Large intestine (tissue), 3 donors: Measurements from ENCODE around the gene CLUH. TPM values are rescaled to one million over a fixed set of nuclear protein-coding genes. Genes with fewer than 3 reads are reported as not detected.
"Not testable (repeated sequence)": the region's sequence is repeated elsewhere in the genome, so short reads cannot be mapped to it uniquely, and the experiment has no call there.

Source experiments
- DNase-seq, 2 donors: peaks; one replicate each; pipeline versions ENCODE4 v3.0.0 to v3.0.0-alpha.2; 2013
- H3K27ac ChIP-seq: one replicate; pipeline ENCODE4 v1.5.1; 2013; ENCODE audit warnings: low read length
- H3K27me3 ChIP-seq: 2 replicates; pipeline ENCODE4 v1.6.1; 2013; ENCODE audit warnings: low read length; ENCODE audit not compliant: control insufficient read depth, insufficient read depth
- H3K36me3 ChIP-seq: 2 replicates; pipeline ENCODE4 v1.6.1; 2013; ENCODE audit warnings: low read length; ENCODE audit not compliant: control insufficient read depth, insufficient read depth
- H3K4me1 ChIP-seq: one replicate; pipeline ENCODE4 v1.6.1; 2013; ENCODE audit warnings: low read length; ENCODE audit not compliant: control insufficient read depth, insufficient read depth
- H3K4me3 ChIP-seq: one replicate; pipeline ENCODE4 v1.5.1; 2013; ENCODE audit warnings: low read length
- H3K9me3 ChIP-seq: one replicate; pipeline ENCODE4 v1.6.1; 2013; ENCODE audit warnings: mild to moderate bottlenecking, low read depth, low read length, moderate library complexity; ENCODE audit not compliant: control insufficient read depth
- WGBS: methylation state at CpG from one replicate; pipeline ENCODE4 v1.1.5; 2013; ENCODE audit warnings: low lambda C conversion rate; ENCODE audit not compliant: insufficient coverage; 5-methylcytosine and 5-hydroxymethylcytosine counted together
- polyA plus RNA-seq: library from polyadenylated mRNA; unstranded; fragments of 120-200 nt; gene quantifications from one replicate; pipeline ENCODE4 v1.2.1, GENCODE V29; 2013

CLUH gene
- polyA plus RNA-seq, 1 donor: 85.5 TPM

DNA sequence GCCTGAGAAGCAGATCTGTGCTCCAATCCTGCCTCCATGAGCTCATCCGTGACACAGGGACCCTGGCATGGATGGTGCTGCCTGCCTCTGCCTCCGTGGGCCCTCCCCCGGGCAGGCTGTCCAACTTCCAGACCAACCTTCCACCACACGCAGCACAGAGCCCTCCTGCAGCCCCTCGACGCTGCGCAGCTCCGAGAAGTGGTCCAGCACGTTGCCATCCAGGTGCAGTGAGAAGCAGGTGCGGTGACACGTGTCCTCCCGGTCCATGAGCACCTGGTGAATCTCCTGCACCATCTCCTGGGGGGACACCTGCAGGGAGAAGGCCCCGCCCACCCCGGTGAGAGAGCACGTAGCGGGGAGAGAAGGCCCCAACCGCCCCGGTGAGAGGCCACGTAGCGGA is 8.4 kb downstream of the CLUH start:
- no peak overlapping the region for H3K4me3 ChIP-seq
- peaks cover 78% of the 10 kb centered on the region for H3K36me3 ChIP-seq
- no CpG with 5 or more reads among the region's 20 CpGs for WGBS
- no peaks in the 10 kb centered on the region for H3K27me3 ChIP-seq
- peaks cover 12% of the 10 kb centered on the region for H3K4me1 ChIP-seq
- H3K27ac ChIP-seq: no peak overlapping the region
- DNase-seq: no peak
- H3K9me3 ChIP-seq: peaks cover 5% of the 10 kb centered on the region

DNA sequence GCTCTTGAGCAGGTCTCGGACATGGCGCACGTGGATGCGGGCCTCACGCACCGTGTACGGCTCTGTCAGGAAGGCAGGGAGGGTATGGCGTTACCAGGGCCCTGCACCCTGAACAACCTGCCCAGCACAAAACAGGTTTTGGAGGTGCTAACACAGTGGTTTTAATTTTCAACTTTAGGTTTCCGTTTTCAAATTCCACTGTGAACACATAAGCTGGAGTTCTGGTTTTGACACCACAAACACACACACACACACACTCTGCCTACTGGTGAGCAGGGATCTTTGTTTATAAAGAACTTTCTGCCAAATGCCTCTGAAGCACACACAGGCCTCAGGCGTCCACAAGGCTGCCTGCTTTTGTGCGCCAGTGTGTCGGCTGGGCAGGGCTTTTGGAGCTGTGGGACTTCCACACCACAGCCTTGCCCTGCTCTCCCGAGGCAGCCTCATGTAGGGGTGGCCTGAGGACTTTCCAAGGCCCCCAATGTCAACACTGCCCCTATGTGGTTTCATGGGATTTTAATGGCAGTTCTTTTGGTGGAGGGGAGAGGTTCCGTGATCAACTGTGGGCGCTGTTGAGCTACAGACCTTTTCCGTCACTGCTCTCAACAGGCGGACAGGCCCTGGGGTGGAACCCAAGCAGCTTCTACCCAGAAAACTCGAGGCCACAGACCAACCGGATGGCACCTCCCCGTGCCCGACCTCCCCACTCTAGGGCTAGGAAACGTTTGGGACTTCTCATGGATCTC is 9.4 kb downstream of the CLUH start:
- Histone ChIP-seq H3K27me3 (no peaks in the 10 kb centered on the region), H3K4me3 (no peak overlapping the region), H3K27ac (no peak overlapping the region), H3K36me3 (peaks cover 84% of the 10 kb centered on the region), H3K9me3 (peaks cover 8% of the 10 kb centered on the region), H3K4me1 (peaks cover 2% of the 10 kb centered on the region)
- no peak for DNase-seq
- WGBS: no CpG with 5 or more reads among the region's 22 CpGs

DNA sequence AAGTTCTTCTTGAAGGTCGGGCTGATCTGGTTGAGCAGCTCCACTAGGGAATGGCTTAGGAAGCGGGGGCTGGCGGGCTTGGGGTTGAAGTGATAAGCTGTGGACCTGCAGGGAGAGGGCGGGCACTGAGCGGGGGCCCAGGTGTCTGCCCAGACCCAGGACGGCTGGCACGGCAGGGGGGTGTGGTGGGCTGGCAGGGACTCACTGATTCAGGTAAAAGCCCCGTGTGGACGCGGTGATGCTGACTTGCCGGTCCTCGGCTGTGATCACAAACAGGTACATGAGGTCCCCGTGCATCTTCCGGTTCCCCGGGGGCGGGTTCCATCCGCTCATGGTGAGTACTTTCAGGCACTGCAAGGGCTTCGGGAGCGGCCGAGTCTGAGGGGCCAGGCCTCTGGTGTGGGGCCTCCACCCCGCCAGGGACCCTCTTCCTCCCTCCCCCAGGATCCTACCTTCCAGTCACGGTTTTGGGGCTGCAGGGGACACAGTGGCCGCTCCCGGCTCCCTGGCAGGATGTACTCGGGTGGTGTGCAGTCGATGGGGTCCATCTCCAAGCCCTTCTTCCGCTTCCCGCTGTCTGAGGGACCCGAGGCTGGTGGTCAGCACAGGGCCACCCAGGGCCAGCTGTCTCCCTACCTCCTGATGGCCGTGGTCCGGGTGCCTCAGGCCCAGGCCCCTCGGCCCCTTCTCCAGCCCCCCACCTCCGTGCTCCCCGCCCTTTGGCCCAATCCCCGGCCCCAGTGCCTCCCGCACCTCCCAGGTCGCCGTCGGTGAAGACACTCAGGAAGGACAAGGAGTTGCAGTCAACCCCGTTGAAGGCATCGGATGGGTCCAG is 10.2 kb downstream of the CLUH start:
- WGBS: no CpG with 5 or more reads among the region's 41 CpGs
- H3K4me3 ChIP-seq: no peak overlapping the region
- no peaks in the 10 kb centered on the region for H3K4me1 ChIP-seq
- no peak overlapping the region for H3K27ac ChIP-seq
- no peak for DNase-seq
- peaks cover 8% of the 10 kb centered on the region for H3K9me3 ChIP-seq
- peaks cover 88% of the 10 kb centered on the region for H3K36me3 ChIP-seq
- no peaks in the 10 kb centered on the region for H3K27me3 ChIP-seq

DNA sequence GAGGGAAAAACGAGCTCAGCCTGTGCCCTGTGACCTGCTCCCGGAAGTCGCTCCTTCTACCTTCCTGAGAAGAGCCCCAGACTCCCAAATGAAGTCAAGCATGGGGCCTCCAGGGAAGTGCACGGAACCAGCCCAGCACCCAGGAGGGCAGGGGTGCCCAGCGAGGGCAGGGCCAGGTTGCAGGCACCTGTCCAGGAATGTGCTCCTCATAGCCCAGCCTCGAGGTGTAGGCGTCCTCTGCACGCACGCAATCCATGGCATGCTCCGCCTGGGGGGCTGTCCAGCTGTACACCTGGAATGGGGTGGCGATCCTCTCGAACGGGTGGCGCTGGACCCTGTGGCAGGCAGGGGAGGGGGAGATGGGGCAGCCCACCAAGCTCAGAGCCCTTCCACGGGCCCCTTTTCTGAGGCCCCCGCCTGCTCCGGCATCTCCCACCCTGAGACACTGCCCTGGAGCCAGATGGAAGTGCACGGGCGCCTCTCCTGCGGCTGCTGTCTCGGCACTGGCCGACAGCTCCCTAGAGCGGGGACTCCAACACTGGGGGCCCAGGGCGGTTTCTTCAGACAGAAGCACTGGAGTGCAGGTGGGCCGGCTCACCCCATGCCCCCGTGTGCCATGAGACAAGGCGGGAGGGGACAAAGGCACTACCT is 10.9 kb downstream of the CLUH start:
- no peak overlapping the region for H3K27ac ChIP-seq

DNA sequence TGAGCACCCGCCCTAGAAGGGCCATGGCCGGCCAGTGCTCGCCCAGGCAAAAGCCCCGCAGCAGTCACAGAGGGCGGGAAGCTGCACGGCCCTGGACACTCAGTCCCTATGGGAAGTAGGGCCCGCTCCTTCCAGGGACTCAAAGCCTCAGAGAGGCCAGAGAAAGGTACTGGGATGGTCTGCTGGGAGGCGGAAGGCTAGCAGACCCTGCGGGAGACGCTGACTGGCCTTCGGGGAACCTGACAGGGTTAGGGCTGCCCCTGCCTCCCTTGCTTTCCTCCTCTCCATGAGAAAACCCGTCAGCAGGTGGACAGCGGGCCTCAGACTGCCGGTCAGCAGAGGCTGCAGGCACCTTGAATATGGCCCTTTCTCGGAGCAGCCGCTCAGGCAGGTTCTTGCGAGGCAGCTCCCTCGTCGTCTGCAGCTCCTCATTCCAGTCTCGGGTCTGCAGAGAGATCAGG is 11.5 kb downstream of the CLUH start:
- DNase-seq: no peak
- Histone ChIP-seq H3K9me3 (peaks cover 8% of the 10 kb centered on the region), H3K4me1 (no peaks in the 10 kb centered on the region), H3K27me3 (no peaks in the 10 kb centered on the region), H3K4me3 (no peak overlapping the region), H3K36me3 (peaks cover 94% of the 10 kb centered on the region), H3K27ac (no peak overlapping the region)
- no CpG with 5 or more reads among the region's 20 CpGs for WGBS

More for the DNA sequence above, 10.9 kb downstream of the CLUH start:
- no peak for DNase-seq
- no CpG with 5 or more reads among the region's 27 CpGs for WGBS
- Histone ChIP-seq H3K4me3 (no peak overlapping the region), H3K9me3 (peaks cover 8% of the 10 kb centered on the region), H3K27me3 (no peaks in the 10 kb centered on the region), H3K4me1 (no peaks in the 10 kb centered on the region), H3K36me3 (peaks cover 90% of the 10 kb centered on the region)

DNA sequence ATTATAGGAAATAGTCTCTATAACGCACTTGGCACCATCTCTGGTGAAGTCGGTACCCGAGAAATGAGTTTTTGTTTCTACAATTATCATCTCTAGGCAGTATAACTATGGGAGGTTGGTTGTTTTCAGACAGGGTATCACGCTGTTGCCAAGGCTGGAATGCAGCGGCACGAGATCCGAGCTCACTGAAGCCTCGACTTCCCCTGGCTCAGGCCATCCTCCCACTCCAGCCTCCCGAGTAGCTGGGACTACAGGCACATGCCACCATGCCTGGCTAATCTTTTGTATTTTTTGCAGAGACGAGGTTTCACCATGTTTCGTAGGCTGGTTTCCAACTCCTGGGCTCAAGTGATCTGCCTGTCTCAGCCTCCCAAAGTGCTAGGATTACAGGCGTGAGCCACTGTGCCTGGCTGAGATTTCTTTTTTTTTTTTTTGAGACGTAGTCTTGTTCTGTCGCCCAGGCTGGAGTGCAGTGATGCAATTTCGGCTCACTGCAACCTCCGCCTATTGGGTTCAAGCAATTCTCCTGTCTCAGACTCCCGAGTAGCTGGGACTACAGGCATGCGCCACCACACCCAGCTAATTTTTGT is 12.3 kb downstream of the CLUH start:
- no CpG with 5 or more reads among the region's 18 CpGs for WGBS
- H3K27me3 ChIP-seq, H3K4me3 ChIP-seq, H3K4me1 ChIP-seq, H3K27ac ChIP-seq, H3K9me3 ChIP-seq, DNase-seq: not testable (repeated sequence)
- H3K36me3 ChIP-seq: peaks cover 93% of the 10 kb centered on the region

DNA sequence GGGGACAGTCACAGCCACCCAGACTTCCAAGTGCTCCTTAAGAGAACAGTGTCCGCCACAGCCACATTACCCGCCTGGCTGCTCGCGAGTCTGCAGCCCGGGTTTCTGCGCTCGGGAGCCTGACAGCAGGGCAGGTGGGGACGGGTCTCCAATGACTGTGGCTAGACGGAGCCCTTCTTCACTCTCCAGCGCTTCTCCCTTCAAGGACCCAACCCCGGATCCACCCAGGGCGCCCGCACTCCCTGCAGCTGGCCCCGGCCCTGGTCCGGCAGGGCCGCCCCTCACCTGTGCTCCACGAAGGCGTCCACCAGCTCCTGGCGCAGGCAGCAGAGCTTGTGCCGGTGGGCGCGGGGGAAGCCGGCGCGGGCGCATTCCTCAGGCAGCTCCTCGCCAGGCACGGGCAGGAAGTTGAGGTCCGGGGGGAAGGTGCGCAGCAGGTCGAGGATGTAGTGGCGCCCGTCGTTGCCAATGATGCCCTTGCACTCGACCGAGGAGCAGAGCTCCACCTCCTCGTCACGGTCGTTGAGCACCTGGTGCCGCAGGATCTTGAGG is 13.9 kb downstream of the CLUH start:
- WGBS: no CpG with 5 or more reads among the region's 40 CpGs
- Histone ChIP-seq H3K4me3 (no peak overlapping the region), H3K36me3 (peaks cover 93% of the 10 kb centered on the region), H3K9me3 (peaks cover 8% of the 10 kb centered on the region), H3K27me3 (no peaks in the 10 kb centered on the region), H3K27ac (no peak overlapping the region), H3K4me1 (no peaks in the 10 kb centered on the region)
- no peak for DNase-seq

DNA sequence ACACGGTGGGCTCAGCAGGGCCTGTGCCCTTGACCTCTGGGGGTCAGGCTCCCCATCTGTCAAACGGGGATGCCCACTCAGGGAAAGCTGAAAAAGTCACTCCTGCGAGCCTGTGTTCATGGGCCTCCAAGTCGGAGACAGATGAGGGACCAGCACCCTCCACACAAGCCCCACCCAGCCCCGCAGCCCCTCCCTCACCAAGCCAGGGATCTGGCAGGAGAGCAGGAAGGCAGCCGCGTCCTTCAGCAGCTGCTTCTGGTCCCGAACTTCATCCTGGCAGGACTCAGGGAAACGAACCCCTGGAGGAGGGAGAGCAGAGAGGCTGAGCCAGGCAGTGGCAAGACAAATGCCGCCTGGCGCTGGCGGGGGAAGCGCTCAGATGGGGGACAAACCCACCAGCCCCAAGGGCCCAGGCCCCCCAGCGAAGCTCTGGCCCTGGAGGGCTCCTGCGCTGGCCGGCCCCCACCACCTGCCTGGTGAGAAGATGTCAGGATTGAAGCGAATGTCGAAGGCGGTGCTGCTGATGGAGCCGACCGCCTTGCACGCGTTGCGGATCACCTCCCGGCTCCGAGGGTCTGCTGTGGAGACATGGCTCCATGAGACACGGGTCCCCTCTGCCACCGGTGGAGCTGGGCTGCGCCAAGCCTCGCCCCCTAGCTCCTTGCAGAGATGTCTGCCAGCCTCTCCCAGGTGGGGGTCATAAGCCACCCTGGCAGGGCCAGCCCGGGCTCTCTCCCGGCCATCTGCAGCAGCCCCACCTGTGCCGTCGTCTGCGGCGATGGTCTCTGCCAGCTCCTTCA is 15.4 kb downstream of the CLUH start:
- Histone ChIP-seq H3K27me3 (no peaks in the 10 kb centered on the region), H3K4me1 (no peaks in the 10 kb centered on the region), H3K27ac (no peak overlapping the region), H3K4me3 (no peak overlapping the region), H3K36me3 (peaks cover 91% of the 10 kb centered on the region), H3K9me3 (peaks cover 11% of the 10 kb centered on the region)
- no peak for DNase-seq
- no CpG with 5 or more reads among the region's 36 CpGs for WGBS

DNA sequence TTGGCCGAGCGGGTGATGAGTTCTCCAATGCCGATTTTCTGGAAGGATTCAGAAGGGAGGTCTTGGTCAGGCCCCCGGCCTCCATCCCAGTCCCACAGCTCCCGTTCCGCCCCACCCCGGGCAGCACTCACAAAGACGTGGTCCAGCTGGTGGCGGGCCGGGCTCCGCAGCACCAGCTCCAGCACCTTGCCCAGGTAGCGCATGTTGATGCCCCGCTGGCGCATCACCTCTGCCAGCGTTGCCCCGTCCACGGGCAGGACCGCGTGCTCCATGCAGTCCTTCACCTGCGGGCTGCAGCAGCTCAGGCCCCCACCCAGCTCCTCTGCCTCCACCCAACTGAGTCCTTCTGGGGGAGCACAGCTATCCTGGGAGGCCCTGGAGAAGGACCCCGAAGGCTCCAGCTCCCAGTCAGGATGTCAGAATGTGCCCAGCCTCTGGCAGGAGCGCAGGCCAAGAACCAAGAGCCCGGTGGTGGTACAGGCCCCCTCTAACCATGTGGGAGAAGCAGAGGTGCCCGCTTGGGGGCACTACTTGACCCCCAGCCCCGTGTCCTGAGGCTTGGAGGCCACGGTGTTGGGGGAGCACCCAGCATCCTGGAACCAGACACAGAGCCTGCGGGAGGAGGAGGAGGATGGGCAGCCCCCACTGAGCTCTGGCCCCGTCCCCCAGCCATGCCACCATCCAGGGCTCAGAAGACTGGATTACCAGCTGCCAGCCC is 16.2 kb downstream of the CLUH start:
- no peak overlapping the region for H3K27ac ChIP-seq
- WGBS: no CpG with 5 or more reads among the region's 28 CpGs
- H3K27me3 ChIP-seq: no peaks in the 10 kb centered on the region
- H3K4me1 ChIP-seq: no peaks in the 10 kb centered on the region
- H3K9me3 ChIP-seq: peaks cover 13% of the 10 kb centered on the region
- no peak overlapping the region for H3K4me3 ChIP-seq
- peaks cover 91% of the 10 kb centered on the region for H3K36me3 ChIP-seq
- DNase-seq: no peak
